NCI-H146 (cell line): ENCODE measurements around the gene ARHGAP28.

ENCODE experiments used
- DNase-seq: peaks from one replicate; lab custom pipeline; 2025; lab: John Stamatoyannopoulos, UW

Gene ARHGAP28

GRCh38 chr18:6729247-6730091 lies at the start of gene ARHGAP28:
Gene ARHGAP28, plus strand, starts transcription at chr18:6729716. Its CDS starts 106 bp downstream, at chr18:6729822.
- peak; percentile 68 for DNase-seq

GRCh38 chr18:6681331-6681875 lies 48.1 kb upstream of the ARHGAP28 start:
- DNase-seq = no peak

GRCh38 chr18:6682437-6683111 lies 46.9 kb upstream of the ARHGAP28 start:
- no peak for DNase-seq

GRCh38 chr18:6683112-6683876 lies 46.2 kb upstream of the ARHGAP28 start:
- DNase-seq = peak; percentile 8

- DNase-seq = no peak
Measured at GRCh38 chr18:6687676-6688075, 41.8 kb upstream of the ARHGAP28 start.

GRCh38 chr18:6708890-6709289 lies 20.6 kb upstream of the ARHGAP28 start:
- DNase-seq = no peak

GRCh38 chr18:6711467-6711866 lies 18.0 kb upstream of the ARHGAP28 start:
- DNase-seq = no peak

- DNase-seq = no peak
Measured at GRCh38 chr18:6712401-6712800, 17.1 kb upstream of the ARHGAP28 start.

- no peak for DNase-seq
Measured at GRCh38 chr18:6714010-6714409, 15.5 kb upstream of the ARHGAP28 start.

GRCh38 chr18:6718267-6718666 lies 11.2 kb upstream of the ARHGAP28 start:
- no peak for DNase-seq

- DNase-seq = no peak
Measured at GRCh38 chr18:6719098-6719846, 10.2 kb upstream of the ARHGAP28 start.

GRCh38 chr18:6719910-6720683 lies 9.4 kb upstream of the ARHGAP28 start:
- DNase-seq = no peak

GRCh38 chr18:6721755-6722154 lies 7.8 kb upstream of the ARHGAP28 start:
- DNase-seq = no peak

- no peak for DNase-seq
Measured at GRCh38 chr18:6722690-6723089, 6.8 kb upstream of the ARHGAP28 start.

- no peak for DNase-seq
Measured at GRCh38 chr18:6724331-6724730, 5.2 kb upstream of the ARHGAP28 start.

- no peak for DNase-seq
Measured at GRCh38 chr18:6728331-6728730, 1.2 kb upstream of the ARHGAP28 start.

GRCh38 chr18:6728809-6729246 lies 688 bp upstream of the ARHGAP28 start:
- DNase-seq = no peak

GRCh38 chr18:6730416-6731221 lies 1.1 kb downstream of the ARHGAP28 start:
- no peak for DNase-seq

- no peak for DNase-seq
Measured at GRCh38 chr18:6731222-6731596, 1.7 kb downstream of the ARHGAP28 start.

- no peak for DNase-seq
Measured at GRCh38 chr18:6732952-6733351, 3.4 kb downstream of the ARHGAP28 start.
